Hepatocyte (in vitro differentiated cells): ENCODE results near the gene TMEM238L. TPM values are rescaled to one million over a fixed set of nuclear protein-coding genes. Genes with fewer than 3 reads are reported as not detected.

Source experiments
- DNase-seq: peaks from one replicate; pipeline ENCODE4 v3.0.0-alpha.2; 2016; ENCODE audit warnings: low spot score
- H2AFZ ChIP-seq: fragments of 200-600 bp; sonication (generic); 2 replicates; pipeline ENCODE4 v1.6.0; 2016; ENCODE audit warnings: antibody characterized with exemption, mild to moderate bottlenecking
- H3K27ac ChIP-seq: fragments of 200-600 bp; sonication (generic); 2 replicates; pipeline ENCODE4 v1.5.1; 2016; ENCODE audit warnings: mild to moderate bottlenecking
- H3K27me3 ChIP-seq: fragments of 200-600 bp; sonication (generic); 2 replicates; pipeline ENCODE4 v1.6.1; 2016
- H3K36me3 ChIP-seq: fragments of 200-600 bp; sonication (generic); replicated peaks from 2 replicates; pipeline ENCODE4 v1.5.1; 2016; ENCODE audit warnings: low read depth; ENCODE audit not compliant: insufficient read depth
- H3K4me1 ChIP-seq: fragments of 200-600 bp; sonication (generic); 2 replicates; pipeline ENCODE4 v1.5.1; 2016; ENCODE audit warnings: mild to moderate bottlenecking, moderate library complexity; ENCODE audit not compliant: insufficient read depth
- H3K4me2 ChIP-seq: fragments of 200-600 bp; sonication (generic); 2 replicates; pipeline ENCODE4 v1.6.0; 2016
- H3K4me3 ChIP-seq: fragments of 200-600 bp; sonication (generic); 2 replicates; pipeline ENCODE4 v1.5.1; 2016; ENCODE audit warnings: mild to moderate bottlenecking
- H3K79me2 ChIP-seq: fragments of 200-600 bp; sonication (generic); 2 replicates; pipeline ENCODE4 v1.6.0; 2017; ENCODE audit warnings: mild to moderate bottlenecking
- H3K9me2 ChIP-seq: fragments of 200-600 bp; sonication (generic); replicated peaks from 2 replicates; pipeline ENCODE4 v1.6.0; 2017; ENCODE audit warnings: mild to moderate bottlenecking; ENCODE audit not compliant: insufficient read depth
- H3K9me3 ChIP-seq: fragments of 200-600 bp; sonication (generic); 2 replicates; pipeline ENCODE4 v1.5.1; 2016; ENCODE audit warnings: low read depth, mild to moderate bottlenecking
- H4K20me1 ChIP-seq: fragments of 200-600 bp; sonication (generic); 2 replicates; pipeline ENCODE4 v1.6.0; 2016; ENCODE audit warnings: mild to moderate bottlenecking; ENCODE audit not compliant: insufficient read depth, poor library complexity, severe bottlenecking
- EZH2 ChIP-seq: fragments of 200-600 bp; sonication (generic); IDR thresholded peaks from 2 replicates; pipeline ENCODE4 v1.6.1; 2016; ENCODE audit warnings: antibody characterized with exemption, mild to moderate bottlenecking, borderline replicate concordance
- EZH2phosphoT487 ChIP-seq: fragments of 200-600 bp; sonication (generic); IDR thresholded peaks from one replicate; pipeline ENCODE4 v1.6.1; 2018; ENCODE audit warnings: antibody characterized with exemption, mild to moderate bottlenecking, low read depth, moderate library complexity; ENCODE audit not compliant: unreplicated experiment, severe bottlenecking
- WGBS: methylation state at CpG from one replicate; pipeline ENCODE4 v1.1.6; 2016; ENCODE audit warnings: low lambda C conversion rate; ENCODE audit errors: missing lambda C conversion rate; 5-methylcytosine and 5-hydroxymethylcytosine counted together
- polyA plus RNA-seq: library from polyadenylated mRNA; unstranded; fragments of >200 nt; fragmentation: Nextera tagmentation; extraction: Ambion mirVana; gene quantifications from 2 replicates; pipeline ENCODE4 v1.2.1, GENCODE V29; 2016
- total RNA-seq: library from RNA; depleted of rRNA; stranded (reverse); fragments of >200 nt; gene quantifications from 2 replicates; pipeline ENCODE4 v1.2.3, GENCODE V29; 2014
- TF ChIP-seq, protein P1 (sequence below): fragments of 200-600 bp; sonication (generic); IDR thresholded peaks from 2 replicates; pipeline ENCODE4 v1.5.1; 2016; ENCODE audit warnings: antibody characterized with exemption, mild to moderate bottlenecking; ENCODE audit not compliant: poor library complexity

Gene TMEM238L
- total and polyA plus RNA-seq, 2 experiments from 2014 or later, result 1.3 to 1.5 TPM

DNA sequence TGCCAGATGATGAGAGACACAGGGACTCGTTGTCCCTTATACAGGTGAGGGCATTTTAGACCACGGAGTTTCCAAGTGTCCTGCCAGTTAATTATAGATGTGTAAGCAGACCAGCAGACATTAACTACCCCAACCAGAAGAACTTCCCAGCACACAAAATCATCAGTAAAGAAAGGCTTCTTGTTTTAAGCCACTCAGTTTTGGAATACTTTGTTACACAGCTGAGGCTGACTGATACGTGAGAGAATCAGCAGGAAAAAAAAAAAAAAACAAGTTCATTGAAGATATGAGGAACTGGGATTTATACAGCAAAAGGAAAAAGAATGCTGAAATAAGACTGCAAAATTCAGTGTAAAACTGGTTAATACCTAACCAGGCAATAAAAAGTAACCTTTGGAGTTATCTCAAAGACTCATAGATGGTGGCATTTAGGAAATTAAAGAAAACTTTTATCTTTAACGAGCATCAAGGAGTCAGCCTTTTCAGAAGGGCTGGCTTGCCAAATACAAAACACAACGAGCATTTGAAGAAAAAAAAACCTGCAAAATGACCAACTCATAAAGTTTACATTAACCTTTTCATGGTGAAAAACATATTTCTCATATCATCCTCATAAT is 28.1 kb downstream of the TMEM238L start:
- WGBS, result 74% methylated on average over 5 of the region's 5 CpGs
- Histone ChIP-seq H3K36me3 (no peaks in the 10 kb centered on the region), H3K27ac (peak overlapping the region; percentile 89), H3K9me2 (no peaks in the 10 kb centered on the region), H3K4me1 (no peaks in the 10 kb centered on the region), H3K79me2 (no peaks in the 10 kb centered on the region), H2AFZ (no peak overlapping the region), H3K4me2 (peak overlapping the region; percentile 59), H3K27me3 (no peaks in the 10 kb centered on the region), H3K4me3 (no peak overlapping the region), H4K20me1 (no peaks in the 10 kb centered on the region), H3K9me3 (no peaks in the 10 kb centered on the region)
- no peak for TF ChIP-seq EZH2phosphoT487
- TF ChIP-seq, protein P1, sequence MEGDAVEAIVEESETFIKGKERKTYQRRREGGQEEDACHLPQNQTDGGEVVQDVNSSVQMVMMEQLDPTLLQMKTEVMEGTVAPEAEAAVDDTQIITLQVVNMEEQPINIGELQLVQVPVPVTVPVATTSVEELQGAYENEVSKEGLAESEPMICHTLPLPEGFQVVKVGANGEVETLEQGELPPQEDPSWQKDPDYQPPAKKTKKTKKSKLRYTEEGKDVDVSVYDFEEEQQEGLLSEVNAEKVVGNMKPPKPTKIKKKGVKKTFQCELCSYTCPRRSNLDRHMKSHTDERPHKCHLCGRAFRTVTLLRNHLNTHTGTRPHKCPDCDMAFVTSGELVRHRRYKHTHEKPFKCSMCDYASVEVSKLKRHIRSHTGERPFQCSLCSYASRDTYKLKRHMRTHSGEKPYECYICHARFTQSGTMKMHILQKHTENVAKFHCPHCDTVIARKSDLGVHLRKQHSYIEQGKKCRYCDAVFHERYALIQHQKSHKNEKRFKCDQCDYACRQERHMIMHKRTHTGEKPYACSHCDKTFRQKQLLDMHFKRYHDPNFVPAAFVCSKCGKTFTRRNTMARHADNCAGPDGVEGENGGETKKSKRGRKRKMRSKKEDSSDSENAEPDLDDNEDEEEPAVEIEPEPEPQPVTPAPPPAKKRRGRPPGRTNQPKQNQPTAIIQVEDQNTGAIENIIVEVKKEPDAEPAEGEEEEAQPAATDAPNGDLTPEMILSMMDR, result no peak
- no peak for TF ChIP-seq EZH2
- no peak for DNase-seq

DNA sequence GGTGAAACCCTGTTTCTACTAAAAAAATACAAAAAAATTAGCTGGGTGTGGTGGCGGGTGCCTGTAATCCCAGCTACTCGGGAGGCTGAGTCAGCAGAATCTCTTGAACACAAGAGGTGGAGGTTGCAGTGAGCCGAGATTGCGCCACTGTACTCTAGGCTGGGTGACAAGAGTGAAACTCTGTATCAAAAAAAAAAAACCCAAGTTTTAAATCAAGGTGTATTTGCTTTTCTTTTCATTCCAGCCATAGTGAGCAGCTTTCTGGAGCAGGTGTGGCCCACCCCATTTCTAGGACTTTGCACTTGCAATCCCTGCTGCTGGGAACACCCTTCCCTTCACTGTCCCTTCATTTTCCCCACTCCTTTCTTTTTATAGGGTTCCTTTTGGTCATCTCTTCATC is 28.8 kb downstream of the TMEM238L start:
- no peaks in the 10 kb centered on the region for H3K36me3 ChIP-seq
- H2AFZ ChIP-seq, result no peak overlapping the region
- H4K20me1 ChIP-seq, result no peaks in the 10 kb centered on the region
- TF ChIP-seq EZH2phosphoT487, result no peak
- no peaks in the 10 kb centered on the region for H3K79me2 ChIP-seq
- H3K9me3 ChIP-seq, result no peaks in the 10 kb centered on the region
- WGBS, result 87% methylated on average over 4 of the region's 4 CpGs
- H3K9me2 ChIP-seq, result no peaks in the 10 kb centered on the region
- no peaks in the 10 kb centered on the region for H3K27me3 ChIP-seq
- no peak for DNase-seq
- H3K4me2 ChIP-seq, result no peak overlapping the region
- H3K27ac ChIP-seq, result peak overlapping the region; percentile 89
- no peak overlapping the region for H3K4me3 ChIP-seq
- H3K4me1 ChIP-seq, result no peaks in the 10 kb centered on the region

DNA sequence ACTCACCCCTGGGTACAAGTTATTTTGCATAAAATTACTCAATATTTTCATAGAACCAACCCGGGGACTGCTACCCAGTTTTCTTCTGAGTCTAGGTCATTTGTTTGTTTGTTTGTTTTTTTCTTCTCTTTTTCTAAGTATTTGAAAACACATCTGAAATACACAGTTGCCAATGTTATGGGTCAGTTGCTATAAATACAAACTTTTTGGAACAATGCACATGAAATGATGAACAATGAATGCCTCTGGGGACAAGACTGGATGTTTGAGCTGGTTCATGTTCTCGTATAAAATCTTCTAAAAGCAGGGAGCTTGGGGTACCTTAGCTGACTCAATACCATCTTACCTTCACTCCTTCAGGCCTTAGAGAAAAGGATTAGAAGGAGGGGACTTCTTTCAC is 30.5 kb downstream of the TMEM238L start:
- WGBS, result 82% methylated on average over 2 of the region's 2 CpGs
- H2AFZ ChIP-seq, result no peak overlapping the region
- H3K79me2 ChIP-seq, result no peaks in the 10 kb centered on the region
- TF ChIP-seq, protein P1, result no peak
- TF ChIP-seq EZH2, result no peak
- no peak for TF ChIP-seq EZH2phosphoT487
- no peak overlapping the region for H3K4me3 ChIP-seq
- H3K36me3 ChIP-seq, result no peaks in the 10 kb centered on the region
- no peaks in the 10 kb centered on the region for H3K9me3 ChIP-seq
- no peaks in the 10 kb centered on the region for H3K27me3 ChIP-seq
- no peaks in the 10 kb centered on the region for H4K20me1 ChIP-seq
- DNase-seq, result no peak
- no peaks in the 10 kb centered on the region for H3K4me1 ChIP-seq
- no peaks in the 10 kb centered on the region for H3K9me2 ChIP-seq
- H3K4me2 ChIP-seq, result no peak overlapping the region
- no peak overlapping the region for H3K27ac ChIP-seq

DNA sequence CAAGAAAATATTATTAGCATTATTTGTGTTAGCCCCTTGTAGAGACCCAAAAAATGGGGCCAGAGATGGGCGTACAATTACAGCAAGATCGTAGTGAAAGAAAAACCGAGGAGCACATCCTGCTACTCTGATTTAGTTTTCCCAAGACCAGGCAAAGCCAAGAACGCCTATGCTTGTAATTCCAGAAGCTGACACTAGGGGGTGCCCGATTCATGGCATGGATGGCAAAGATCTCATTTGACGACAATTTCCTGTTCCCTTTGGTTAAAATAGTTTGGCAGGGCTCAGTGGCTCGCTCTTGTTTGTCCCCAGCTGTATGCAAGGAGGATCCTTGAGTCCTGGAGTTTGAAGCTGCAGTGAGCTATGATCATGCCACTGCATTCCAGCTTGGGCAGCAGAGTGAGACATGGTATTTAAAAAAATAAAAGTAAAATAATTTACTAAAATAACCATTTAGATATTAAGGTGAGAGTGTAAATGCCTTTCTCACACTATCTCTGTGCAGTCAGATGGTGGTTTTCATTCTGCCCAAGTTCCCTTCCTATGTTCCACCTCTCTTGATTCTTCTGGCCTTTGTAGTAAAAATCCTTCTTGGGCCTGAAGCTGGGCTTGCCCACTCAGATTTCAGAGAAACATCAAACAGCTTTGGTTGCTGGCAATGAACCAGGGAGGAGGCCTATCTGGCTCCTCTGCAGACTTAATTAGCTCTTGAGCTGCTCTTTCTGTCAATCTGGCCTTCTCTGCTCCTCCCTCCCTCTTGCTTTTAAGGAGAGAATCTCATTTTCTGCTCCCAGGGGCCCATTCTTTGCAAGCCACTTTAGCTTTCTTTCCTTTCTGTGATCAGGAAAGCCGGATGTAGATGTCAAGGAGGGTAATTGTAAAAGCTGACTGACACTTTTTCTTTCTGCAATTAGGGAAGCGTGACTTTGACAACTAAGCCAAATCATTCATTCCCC is 31.2 kb downstream of the TMEM238L start:
- no peak overlapping the region for H2AFZ ChIP-seq
- 47% methylated on average over 9 of the region's 9 CpGs for WGBS
- TF ChIP-seq EZH2phosphoT487 (no peak), EZH2 (no peak)
- TF ChIP-seq, protein P1, result peak; percentile 61
- H3K4me2 ChIP-seq, result no peak overlapping the region
- no peak overlapping the region for H3K4me3 ChIP-seq
- no peak overlapping the region for H3K27ac ChIP-seq
- DNase-seq, result peak; percentile 42
- H4K20me1 ChIP-seq, result no peaks in the 10 kb centered on the region
- H3K36me3 ChIP-seq, result no peaks in the 10 kb centered on the region
- H3K9me3 ChIP-seq, result no peaks in the 10 kb centered on the region
- H3K4me1 ChIP-seq, result no peaks in the 10 kb centered on the region
- H3K9me2 ChIP-seq, result no peaks in the 10 kb centered on the region
- no peaks in the 10 kb centered on the region for H3K27me3 ChIP-seq
- no peaks in the 10 kb centered on the region for H3K79me2 ChIP-seq
